HEK293 (cell line): ENCODE measurements around the gene ZNF687.

Experiments
- BCL11B ChIP-seq: fragments of 450-650 bp; formaldehyde crosslinking; IDR thresholded peaks from 2 replicates; pipeline ENCODE4 v1.5.1; 2016; ENCODE audit warnings: low read depth, missing biosample characterization, missing genetic modification characterization
- GLI4 ChIP-seq: fragments of 450-650 bp; formaldehyde crosslinking; IDR thresholded peaks from 2 replicates; pipeline ENCODE4 v1.5.1; 2016; ENCODE audit warnings: missing biosample characterization, missing genetic modification characterization
- KLF1 ChIP-seq: fragments of 450-650 bp; formaldehyde crosslinking; IDR thresholded peaks from 2 replicates; pipeline ENCODE4 v1.5.1; 2016; ENCODE audit warnings: missing biosample characterization, missing genetic modification characterization
- MYNN ChIP-seq: fragments of 450-650 bp; formaldehyde crosslinking; IDR thresholded peaks from 2 replicates; pipeline ENCODE4 v1.5.1; 2016; ENCODE audit warnings: missing biosample characterization, missing genetic modification characterization, borderline replicate concordance
- REST ChIP-seq: fragments of 450-650 bp; formaldehyde crosslinking; IDR thresholded peaks from 2 replicates; pipeline ENCODE4 v1.5.1; 2016; ENCODE audit warnings: missing biosample characterization, missing genetic modification characterization
- TRIM28 ChIP-seq: IDR thresholded peaks from 2 replicates; pipeline ENCODE4 v1.6.1; 2011; ENCODE audit warnings: low read length, control low read depth, borderline replicate concordance
- ZBTB20 ChIP-seq: fragments of 450-650 bp; formaldehyde crosslinking; IDR thresholded peaks from 2 replicates; pipeline ENCODE4 v1.5.1; 2016; ENCODE audit warnings: missing biosample characterization, missing genetic modification characterization
- ZBTB49 ChIP-seq: fragments of 450-650 bp; formaldehyde crosslinking; IDR thresholded peaks from 2 replicates; pipeline ENCODE4 v1.5.1; 2016; ENCODE audit warnings: missing biosample characterization, missing genetic modification characterization, low read depth
- ZFHX2 ChIP-seq: fragments of 450-650 bp; formaldehyde crosslinking; conservative IDR thresholded peaks from 2 replicates; pipeline ENCODE4 v1.5.1; 2016; ENCODE audit warnings: missing biosample characterization, missing genetic modification characterization
- ZFP41 ChIP-seq: fragments of 450-650 bp; formaldehyde crosslinking; IDR thresholded peaks from 2 replicates; pipeline ENCODE4 v1.5.1; 2016; ENCODE audit warnings: missing biosample characterization, missing genetic modification characterization, borderline replicate concordance
- ZNF175 ChIP-seq: fragments of 450-650 bp; formaldehyde crosslinking; IDR thresholded peaks from 2 replicates; pipeline ENCODE4 v1.5.1; 2016; ENCODE audit warnings: missing biosample characterization, missing genetic modification characterization
- ZNF18 ChIP-seq: fragments of 450-650 bp; formaldehyde crosslinking; IDR thresholded peaks from 2 replicates; pipeline ENCODE4 v1.5.1; 2016; ENCODE audit warnings: missing biosample characterization, missing genetic modification characterization
- ZNF211 ChIP-seq: fragments of 450-650 bp; formaldehyde crosslinking; IDR thresholded peaks from 2 replicates; pipeline ENCODE4 v1.5.1; 2016; ENCODE audit warnings: low read depth, missing biosample characterization, missing genetic modification characterization
- ZNF24 ChIP-seq: fragments of 450-650 bp; formaldehyde crosslinking; IDR thresholded peaks from 2 replicates; pipeline ENCODE4 v1.5.1; 2016; ENCODE audit warnings: missing biosample characterization, missing genetic modification characterization
- ZNF324 ChIP-seq: fragments of 450-650 bp; formaldehyde crosslinking; IDR thresholded peaks from 2 replicates; pipeline ENCODE4 v1.5.1; 2016; ENCODE audit warnings: missing biosample characterization, missing genetic modification characterization
- ZNF335 ChIP-seq: fragments of 450-650 bp; formaldehyde crosslinking; conservative IDR thresholded peaks from 2 replicates; pipeline ENCODE4 v1.5.1; 2016; ENCODE audit warnings: missing biosample characterization, missing genetic modification characterization
- ZNF549 ChIP-seq: fragments of 450-650 bp; IDR thresholded peaks from 2 replicates; pipeline ENCODE4 v1.5.1; 2018; ENCODE audit warnings: missing biosample characterization, missing genetic modification characterization, mild to moderate bottlenecking, inconsistent platforms, moderate library complexity
- ZNF596 ChIP-seq: fragments of 450-650 bp; IDR thresholded peaks from 2 replicates; pipeline ENCODE4 v1.5.0; 2018; ENCODE audit warnings: missing biosample characterization, mild to moderate bottlenecking, missing genetic modification characterization, moderate library complexity
- ZNF600 ChIP-seq: fragments of 450-650 bp; formaldehyde crosslinking; IDR thresholded peaks from 2 replicates; pipeline ENCODE4 v1.5.1; 2016; ENCODE audit warnings: missing biosample characterization, missing genetic modification characterization
- ZNF660 ChIP-seq: fragments of 450-650 bp; IDR thresholded peaks from 2 replicates; pipeline ENCODE4 v1.5.1; 2018; ENCODE audit warnings: missing biosample characterization, mild to moderate bottlenecking, missing genetic modification characterization
- ZNF692 ChIP-seq: fragments of 450-650 bp; formaldehyde crosslinking; IDR thresholded peaks from 2 replicates; pipeline ENCODE4 v1.5.1; 2016; ENCODE audit warnings: missing biosample characterization, missing genetic modification characterization
- ZNF837 ChIP-seq: fragments of 450-650 bp; formaldehyde crosslinking; IDR thresholded peaks from 2 replicates; pipeline ENCODE4 v1.5.1; 2016; ENCODE audit warnings: missing biosample characterization, missing genetic modification characterization
- TF ChIP-seq, protein P1 (sequence below): fragments of 450-650 bp; formaldehyde crosslinking; conservative IDR thresholded peaks from 2 replicates; pipeline ENCODE4 v1.5.1; 2016; ENCODE audit warnings: low read depth, missing biosample characterization, missing genetic modification characterization
- TF ChIP-seq, protein P2 (sequence below): fragments of 450-650 bp; formaldehyde crosslinking; IDR thresholded peaks from 2 replicates; pipeline ENCODE4 v1.5.1; 2017; ENCODE audit warnings: missing biosample characterization, missing genetic modification characterization
- TF ChIP-seq, protein P3 (sequence below): fragments of 450-650 bp; formaldehyde crosslinking; IDR thresholded peaks from 2 replicates; pipeline ENCODE4 v1.5.1; 2016; ENCODE audit warnings: missing biosample characterization, missing genetic modification characterization, borderline replicate concordance

Gene ZNF687

GRCh38 chr1:151326619-151327222, 44.6 kb downstream of the ZNF687 start (continued):
- TF ChIP-seq, protein P1, sequence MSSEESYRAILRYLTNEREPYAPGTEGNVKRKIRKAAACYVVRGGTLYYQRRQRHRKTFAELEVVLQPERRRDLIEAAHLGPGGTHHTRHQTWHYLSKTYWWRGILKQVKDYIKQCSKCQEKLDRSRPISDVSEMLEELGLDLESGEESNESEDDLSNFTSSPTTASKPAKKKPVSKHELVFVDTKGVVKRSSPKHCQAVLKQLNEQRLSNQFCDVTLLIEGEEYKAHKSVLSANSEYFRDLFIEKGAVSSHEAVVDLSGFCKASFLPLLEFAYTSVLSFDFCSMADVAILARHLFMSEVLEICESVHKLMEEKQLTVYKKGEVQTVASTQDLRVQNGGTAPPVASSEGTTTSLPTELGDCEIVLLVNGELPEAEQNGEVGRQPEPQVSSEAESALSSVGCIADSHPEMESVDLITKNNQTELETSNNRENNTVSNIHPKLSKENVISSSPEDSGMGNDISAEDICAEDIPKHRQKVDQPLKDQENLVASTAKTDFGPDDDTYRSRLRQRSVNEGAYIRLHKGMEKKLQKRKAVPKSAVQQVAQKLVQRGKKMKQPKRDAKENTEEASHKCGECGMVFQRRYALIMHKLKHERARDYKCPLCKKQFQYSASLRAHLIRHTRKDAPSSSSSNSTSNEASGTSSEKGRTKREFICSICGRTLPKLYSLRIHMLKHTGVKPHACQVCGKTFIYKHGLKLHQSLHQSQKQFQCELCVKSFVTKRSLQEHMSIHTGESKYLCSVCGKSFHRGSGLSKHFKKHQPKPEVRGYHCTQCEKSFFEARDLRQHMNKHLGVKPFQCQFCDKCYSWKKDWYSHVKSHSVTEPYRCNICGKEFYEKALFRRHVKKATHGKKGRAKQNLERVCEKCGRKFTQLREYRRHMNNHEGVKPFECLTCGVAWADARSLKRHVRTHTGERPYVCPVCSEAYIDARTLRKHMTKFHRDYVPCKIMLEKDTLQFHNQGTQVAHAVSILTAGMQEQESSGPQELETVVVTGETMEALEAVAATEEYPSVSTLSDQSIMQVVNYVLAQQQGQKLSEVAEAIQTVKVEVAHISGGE (tag by site-specific recombination), result 0 out of 2 replicates have a peak, but pooled peaks have one; percentile 14
- TF ChIP-seq MYNN (no peak), ZBTB20 (tag by site-specific recombination) (peak; percentile 94), ZNF600 (tag by site-specific recombination) (peak; percentile 14; the same call in 1 of the 2 replicates), ZNF24 (tag by site-specific recombination) (no peak), ZNF596 (no peak), BCL11B (tag by site-specific recombination) (no peak), ZNF837 (tag by site-specific recombination) (no peak), ZNF335 (tag by site-specific recombination) (no peak), ZFHX2 (tag by site-specific recombination) (peak; percentile 34), GLI4 (no peak), ZNF18 (tag by site-specific recombination) (no peak), ZNF549 (no peak), ZNF660 (tag by site-specific recombination) (no peak), REST (tag by site-specific recombination) (no peak), TRIM28 (no peak), ZBTB49 (tag by site-specific recombination) (no peak), KLF1 (tag by site-specific recombination) (no peak), ZNF211 (tag by site-specific recombination) (no peak), ZNF324 (tag by site-specific recombination) (no peak), ZFP41 (tag by site-specific recombination) (no peak), ZNF692 (tag by site-specific recombination) (no peak), ZNF175 (tag by site-specific recombination) (no peak)
- TF ChIP-seq, protein P2, sequence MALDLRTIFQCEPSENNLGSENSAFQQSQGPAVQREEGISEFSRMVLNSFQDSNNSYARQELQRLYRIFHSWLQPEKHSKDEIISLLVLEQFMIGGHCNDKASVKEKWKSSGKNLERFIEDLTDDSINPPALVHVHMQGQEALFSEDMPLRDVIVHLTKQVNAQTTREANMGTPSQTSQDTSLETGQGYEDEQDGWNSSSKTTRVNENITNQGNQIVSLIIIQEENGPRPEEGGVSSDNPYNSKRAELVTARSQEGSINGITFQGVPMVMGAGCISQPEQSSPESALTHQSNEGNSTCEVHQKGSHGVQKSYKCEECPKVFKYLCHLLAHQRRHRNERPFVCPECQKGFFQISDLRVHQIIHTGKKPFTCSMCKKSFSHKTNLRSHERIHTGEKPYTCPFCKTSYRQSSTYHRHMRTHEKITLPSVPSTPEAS (tag by site-specific recombination), result no peak
- TF ChIP-seq, protein P3, sequence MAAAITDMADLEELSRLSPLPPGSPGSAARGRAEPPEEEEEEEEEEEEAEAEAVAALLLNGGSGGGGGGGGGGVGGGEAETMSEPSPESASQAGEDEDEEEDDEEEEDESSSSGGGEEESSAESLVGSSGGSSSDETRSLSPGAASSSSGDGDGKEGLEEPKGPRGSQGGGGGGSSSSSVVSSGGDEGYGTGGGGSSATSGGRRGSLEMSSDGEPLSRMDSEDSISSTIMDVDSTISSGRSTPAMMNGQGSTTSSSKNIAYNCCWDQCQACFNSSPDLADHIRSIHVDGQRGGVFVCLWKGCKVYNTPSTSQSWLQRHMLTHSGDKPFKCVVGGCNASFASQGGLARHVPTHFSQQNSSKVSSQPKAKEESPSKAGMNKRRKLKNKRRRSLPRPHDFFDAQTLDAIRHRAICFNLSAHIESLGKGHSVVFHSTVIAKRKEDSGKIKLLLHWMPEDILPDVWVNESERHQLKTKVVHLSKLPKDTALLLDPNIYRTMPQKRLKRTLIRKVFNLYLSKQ (tag by site-specific recombination), result no peak
